Smooth muscle cell (in vitro differentiated cells): ENCODE data around the gene UBC. TPM values are rescaled to one million over a fixed set of nuclear protein-coding genes. Genes with fewer than 3 reads are reported as not detected.

Experiments used
- DNase-seq: peaks from one replicate; lab custom pipeline; 2025; ENCODE audit not compliant: unreplicated experiment; lab: John Stamatoyannopoulos, UW
- H2AFZ ChIP-seq: fragments of 200-600 bp; sonication (generic); 2 replicates; pipeline ENCODE4 v1.6.0; 2016; ENCODE audit warnings: antibody characterized with exemption, low read depth, mild to moderate bottlenecking
- H3F3A ChIP-seq: fragments of 200-600 bp; sonication (generic); 2 replicates; pipeline ENCODE4 v1.6.0; 2017; ENCODE audit warnings: antibody characterized with exemption, low read depth
- H3K27ac ChIP-seq: fragments of 200-600 bp; sonication (generic); 2 replicates; pipeline ENCODE4 v1.5.1; 2016; ENCODE audit warnings: low read depth, mild to moderate bottlenecking
- H3K27me3 ChIP-seq: fragments of 200-600 bp; sonication (generic); 2 replicates; pipeline ENCODE4 v1.6.1; 2016; ENCODE audit warnings: low read depth, mild to moderate bottlenecking
- H3K36me3 ChIP-seq: fragments of 200-600 bp; sonication (generic); 2 replicates; pipeline ENCODE4 v1.5.1; 2016; ENCODE audit warnings: low read depth
- H3K4me1 ChIP-seq: fragments of 200-600 bp; sonication (generic); 2 replicates; pipeline ENCODE4 v1.5.1; 2016; ENCODE audit warnings: low read depth
- H3K4me2 ChIP-seq: fragments of 200-600 bp; sonication (generic); 2 replicates; pipeline ENCODE4 v1.6.0; 2016; ENCODE audit warnings: mild to moderate bottlenecking
- H3K4me3 ChIP-seq: fragments of 200-600 bp; sonication (generic); 2 replicates; pipeline ENCODE4 v1.5.1; 2016; ENCODE audit warnings: mild to moderate bottlenecking
- H3K79me2 ChIP-seq: fragments of 200-600 bp; sonication (generic); 2 replicates; pipeline ENCODE4 v1.6.0; 2016; ENCODE audit warnings: low read depth, mild to moderate bottlenecking
- H3K9ac ChIP-seq: fragments of 200-600 bp; sonication (generic); 2 replicates; pipeline ENCODE4 v1.6.0; 2016; ENCODE audit warnings: low read depth
- H3K9me3 ChIP-seq: fragments of 200-600 bp; sonication (generic); replicated peaks from 2 replicates; pipeline ENCODE4 v1.5.1; 2016; ENCODE audit warnings: low read depth
- H4K20me1 ChIP-seq: fragments of 200-600 bp; sonication (generic); 2 replicates; pipeline ENCODE4 v1.6.0; 2016; ENCODE audit warnings: low read depth
- CTCF ChIP-seq: fragments of 200-600 bp; sonication (generic); IDR thresholded peaks from 2 replicates; pipeline ENCODE4 v1.5.1; 2017; ENCODE audit warnings: borderline replicate concordance, mild to moderate bottlenecking, antibody characterized with exemption; ENCODE audit not compliant: insufficient read depth, poor library complexity, severe bottlenecking
- WGBS: methylation state at CpG from one replicate; pipeline ENCODE4 v1.1.7; 2016; ENCODE audit warnings: low lambda C conversion rate; 5-methylcytosine and 5-hydroxymethylcytosine counted together
- polyA plus RNA-seq: library from polyadenylated mRNA; unstranded; fragments of >200 nt; fragmentation: Nextera tagmentation; extraction: Ambion mirVana; gene quantifications from 2 replicates; pipeline ENCODE4 v1.2.1, GENCODE V29; 2016
- total RNA-seq: library from RNA; depleted of rRNA; stranded (reverse); fragments of >200 nt; gene quantifications from 2 replicates; pipeline ENCODE4 v1.2.3, GENCODE V29; 2014

UBC gene
- total and polyA plus RNA-seq, 2 experiments from 2014 or later: 1,322 to 1,327 TPM

DNA sequence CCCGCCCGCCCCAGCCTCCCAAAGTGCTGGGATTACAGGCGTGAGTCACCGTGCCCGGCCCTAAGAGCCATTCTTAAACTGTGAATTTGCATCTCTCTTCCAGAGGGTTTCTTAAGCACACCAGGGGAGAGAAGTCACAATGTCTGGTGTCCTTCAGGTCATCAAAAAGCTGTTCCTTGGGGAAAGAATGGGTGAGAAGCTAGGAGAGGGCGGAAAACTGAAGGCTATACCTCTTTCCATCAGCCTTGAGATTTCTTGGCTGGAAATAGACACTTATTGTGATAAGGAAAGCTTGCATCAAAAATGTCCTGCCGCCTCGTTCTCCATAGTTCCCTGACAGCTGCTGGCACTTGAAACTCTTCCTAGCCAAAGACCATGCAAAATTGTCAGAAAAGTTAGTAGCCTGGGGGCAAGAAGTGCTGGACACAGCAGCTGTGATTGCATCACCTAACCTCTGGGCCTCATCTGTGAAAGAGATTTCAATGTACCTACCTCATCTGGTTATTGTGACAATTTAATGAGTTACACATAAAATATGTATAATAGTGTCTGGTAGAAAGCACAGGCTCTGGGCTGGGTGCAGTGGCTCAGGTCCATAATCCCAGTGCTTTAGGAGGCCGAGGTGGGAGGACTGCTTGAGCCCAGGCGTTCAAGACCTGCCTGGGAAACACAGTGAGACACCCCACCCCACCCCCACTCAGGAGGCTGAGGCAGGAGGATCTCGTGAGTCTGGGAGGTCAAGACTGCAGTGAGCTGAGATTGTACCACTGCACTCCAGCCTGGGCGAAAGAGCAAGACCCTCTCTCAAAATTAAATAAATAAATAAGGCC lies 9.7 kb upstream of the UBC start:
- TF ChIP-seq CTCF: no peak
- H3F3A ChIP-seq: peaks cover 36% of the 10 kb centered on the region
- H3K9me3 ChIP-seq: no peaks in the 10 kb centered on the region
- H3K27me3 ChIP-seq: no peaks in the 10 kb centered on the region
- no peak for DNase-seq
- H3K4me1 ChIP-seq: peaks cover 30% of the 10 kb centered on the region
- no peak overlapping the region for H2AFZ ChIP-seq
- H3K9ac ChIP-seq: peak overlapping the region; percentile 65
- H3K4me3 ChIP-seq: peak overlapping the region; percentile 44
- H3K27ac ChIP-seq: peak overlapping the region; percentile 92
- no peaks in the 10 kb centered on the region for H4K20me1 ChIP-seq
- peak overlapping the region; percentile 81 for H3K4me2 ChIP-seq
- H3K79me2 ChIP-seq: no peaks in the 10 kb centered on the region
- no peaks in the 10 kb centered on the region for H3K36me3 ChIP-seq
- WGBS: 27% methylated on average over 12 of the region's 12 CpGs

DNA sequence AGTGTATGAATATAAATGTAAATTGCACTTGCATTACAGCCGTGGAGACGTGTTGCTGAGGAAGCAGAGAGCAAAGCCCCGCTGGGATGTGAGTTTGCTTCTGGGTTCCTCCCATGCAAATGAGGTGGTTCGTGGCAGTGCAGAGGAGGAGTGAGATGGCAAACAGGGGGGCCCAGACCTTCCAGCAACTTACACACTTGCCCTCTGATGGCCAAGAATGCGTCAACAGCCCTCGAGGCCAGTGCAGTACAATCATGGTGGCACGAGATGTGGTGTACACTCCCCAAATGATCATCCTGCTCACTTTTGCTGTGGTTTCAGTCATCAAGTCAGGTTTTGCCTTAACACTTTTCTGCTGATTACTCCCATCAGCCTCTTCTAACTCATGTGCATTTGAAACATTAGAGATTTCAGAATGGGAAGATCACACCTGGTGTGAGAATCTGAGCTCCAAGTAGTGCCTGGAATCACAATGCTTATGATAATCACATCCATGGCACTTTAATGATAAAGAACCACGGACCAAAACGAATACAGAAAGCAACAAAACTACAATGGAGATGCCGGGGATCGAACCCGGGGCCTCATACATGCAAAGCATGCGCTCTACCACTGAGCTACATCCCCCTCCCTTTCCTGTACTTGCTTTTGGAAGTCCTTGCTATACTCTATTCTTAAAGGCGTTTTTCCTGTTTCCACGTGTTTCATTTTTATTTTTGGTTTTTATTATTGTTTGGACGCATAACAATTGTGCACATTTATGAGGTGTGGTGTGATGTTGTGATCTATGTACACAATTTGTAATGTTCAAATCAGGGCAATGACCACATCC lies 7.0 kb upstream of the UBC start:
- peaks cover 51% of the 10 kb centered on the region for H3K4me1 ChIP-seq
- H3K4me3 ChIP-seq: peak overlapping the region; percentile 37
- no peaks in the 10 kb centered on the region for H4K20me1 ChIP-seq
- no peaks in the 10 kb centered on the region for H3K36me3 ChIP-seq
- DNase-seq: no peak
- 12% methylated on average over 16 of the region's 16 CpGs for WGBS
- H3K4me2 ChIP-seq: peak overlapping the region; percentile 76
- peak overlapping the region; percentile 90 for H3K9ac ChIP-seq
- H3K79me2 ChIP-seq: no peaks in the 10 kb centered on the region
- peaks cover 42% of the 10 kb centered on the region for H3F3A ChIP-seq
- H3K9me3 ChIP-seq: no peaks in the 10 kb centered on the region
- peak overlapping the region; percentile 11 for H2AFZ ChIP-seq
- TF ChIP-seq CTCF: no peak
- peak overlapping the region; percentile 100 for H3K27ac ChIP-seq
- H3K27me3 ChIP-seq: no peaks in the 10 kb centered on the region

GRCh38 chr12:124920353-124920935 lies 6.0 kb upstream of the UBC start:
- Histone ChIP-seq H3K4me2 (peak overlapping the region; percentile 76), H3K79me2 (peaks cover under 1% of the 10 kb centered on the region), H3K27ac (peak overlapping the region; percentile 100), H2AFZ (peak overlapping the region; percentile 11), H3K4me1 (peaks cover 61% of the 10 kb centered on the region), H3K9ac (peak overlapping the region; percentile 90), H4K20me1 (no peaks in the 10 kb centered on the region), H3K9me3 (no peaks in the 10 kb centered on the region), H3K4me3 (peak overlapping the region; percentile 38), H3K27me3 (no peaks in the 10 kb centered on the region), H3K36me3 (no peaks in the 10 kb centered on the region), H3F3A (peaks cover 51% of the 10 kb centered on the region)
- no peak for TF ChIP-seq CTCF
- DNase-seq: no peak
- WGBS: 79% methylated on average over 3 of the region's 4 CpGs
